GM13976 (cell line): ENCODE data around the gene SUCLG1.

Experiments used
- DNase-seq: peaks from one replicate; pipeline ENCODE4 v3.0.0; 2012; ENCODE audit warnings: low spot score
- in situ Hi-C: fragments of 300-500 bp; cut with MboI; formaldehyde crosslinking; loops from one replicate; pipeline ENCODE4 v1.12.0; 2022; ENCODE audit warnings: low sequenced_read_pairs, mixed read lengths, inconsistent platforms; ENCODE audit not compliant: unreplicated experiment
- TF ChIP-seq, protein P1 (sequence below): IDR thresholded peaks from 2 replicates; pipeline ENCODE4 v1.5.1; 2012; ENCODE audit warnings: borderline replicate concordance, mild to moderate bottlenecking; ENCODE audit not compliant: insufficient read depth; ENCODE audit errors: extremely low read depth, missing control alignments, control extremely low read depth

The SUCLG1 gene

GRCh38 chr2:84467389-84467788 lies 8.3 kb upstream of the SUCLG1 start:
- in situ Hi-C loops: no loop called here
- DNase-seq: no peak
- TF ChIP-seq, protein P1, sequence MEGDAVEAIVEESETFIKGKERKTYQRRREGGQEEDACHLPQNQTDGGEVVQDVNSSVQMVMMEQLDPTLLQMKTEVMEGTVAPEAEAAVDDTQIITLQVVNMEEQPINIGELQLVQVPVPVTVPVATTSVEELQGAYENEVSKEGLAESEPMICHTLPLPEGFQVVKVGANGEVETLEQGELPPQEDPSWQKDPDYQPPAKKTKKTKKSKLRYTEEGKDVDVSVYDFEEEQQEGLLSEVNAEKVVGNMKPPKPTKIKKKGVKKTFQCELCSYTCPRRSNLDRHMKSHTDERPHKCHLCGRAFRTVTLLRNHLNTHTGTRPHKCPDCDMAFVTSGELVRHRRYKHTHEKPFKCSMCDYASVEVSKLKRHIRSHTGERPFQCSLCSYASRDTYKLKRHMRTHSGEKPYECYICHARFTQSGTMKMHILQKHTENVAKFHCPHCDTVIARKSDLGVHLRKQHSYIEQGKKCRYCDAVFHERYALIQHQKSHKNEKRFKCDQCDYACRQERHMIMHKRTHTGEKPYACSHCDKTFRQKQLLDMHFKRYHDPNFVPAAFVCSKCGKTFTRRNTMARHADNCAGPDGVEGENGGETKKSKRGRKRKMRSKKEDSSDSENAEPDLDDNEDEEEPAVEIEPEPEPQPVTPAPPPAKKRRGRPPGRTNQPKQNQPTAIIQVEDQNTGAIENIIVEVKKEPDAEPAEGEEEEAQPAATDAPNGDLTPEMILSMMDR: no peak

DNA sequence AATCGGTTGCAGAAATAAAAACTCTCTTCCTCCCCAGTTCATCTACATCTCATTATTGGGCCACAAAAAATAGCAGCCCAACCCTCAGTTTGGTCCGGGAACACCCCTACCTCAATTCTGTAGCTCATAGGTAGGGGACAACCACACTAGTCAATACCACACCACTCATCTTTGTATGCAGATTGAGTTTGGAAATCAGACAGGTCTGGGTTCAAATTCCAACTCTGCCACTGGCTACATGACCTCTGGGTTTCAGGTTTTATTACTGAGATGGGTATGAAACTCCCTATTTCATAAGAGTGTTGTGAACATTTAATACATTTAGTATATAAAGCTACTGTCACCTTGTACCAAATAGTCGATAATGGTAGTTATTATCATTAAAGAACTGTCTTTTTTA lies 2.2 kb upstream of the SUCLG1 start:
- TF ChIP-seq, protein P1: no peak
- DNase-seq: no peak
- in situ Hi-C loops: no loop called here

GRCh38 chr2:84460670-84461069 lies 1.6 kb upstream of the SUCLG1 start:
- in situ Hi-C loops: no loop called here

DNA sequence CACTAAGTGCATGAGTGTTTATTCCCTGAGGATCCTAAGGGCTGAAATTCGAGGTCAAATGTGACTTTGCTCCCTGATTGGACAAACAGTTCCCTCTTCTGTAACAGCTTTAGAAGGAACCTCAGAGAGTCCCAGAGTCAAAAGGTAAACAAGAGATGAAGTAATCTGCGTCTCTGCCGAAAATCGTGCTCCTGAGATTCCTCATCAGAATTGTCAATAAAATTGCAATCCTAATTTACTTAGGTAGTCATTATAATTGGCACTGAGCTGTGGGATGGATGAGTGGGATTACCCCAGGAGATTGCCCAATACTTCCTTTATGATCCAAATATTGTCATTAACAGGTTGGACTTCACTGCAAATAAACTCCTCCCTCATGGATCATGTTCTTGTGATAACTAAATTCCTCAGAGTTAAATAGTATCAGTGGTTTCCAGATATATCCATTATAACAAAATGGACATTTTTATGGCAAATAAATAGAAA lies 907 bp upstream of the SUCLG1 start:
- in situ Hi-C loops: no loop called here
- no peak for DNase-seq
- TF ChIP-seq, protein P1: no peak

More at GRCh38 chr2:84460670-84461069, 1.6 kb upstream of the SUCLG1 start:
- DNase-seq: no peak
- TF ChIP-seq, protein P1: no peak

DNA sequence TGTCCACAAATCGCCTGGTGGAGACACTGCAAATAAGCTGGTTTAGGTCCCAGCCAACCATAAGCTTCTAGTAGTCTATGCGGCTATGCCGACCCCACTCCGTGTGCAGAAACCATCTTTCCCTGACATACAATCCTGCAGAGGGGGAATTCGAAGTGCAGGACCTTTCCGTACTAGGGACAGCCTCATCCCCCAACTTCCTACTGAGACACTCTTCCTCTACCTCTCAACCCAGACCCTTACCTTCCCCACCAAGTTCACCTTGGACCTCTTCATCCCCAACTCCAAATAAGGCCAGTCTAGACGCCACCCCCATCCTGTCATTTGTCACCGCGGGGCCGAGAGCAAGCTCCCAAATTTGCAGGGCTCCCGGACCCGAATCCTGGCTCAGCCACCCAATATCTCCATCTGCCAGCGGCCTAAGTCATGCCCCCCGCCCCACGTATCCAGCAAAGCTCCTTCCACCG lies 496 bp downstream of the SUCLG1 start:
- peak; percentile 40 for DNase-seq
- in situ Hi-C loops: no loop called here
- TF ChIP-seq, protein P1: no peak

DNA sequence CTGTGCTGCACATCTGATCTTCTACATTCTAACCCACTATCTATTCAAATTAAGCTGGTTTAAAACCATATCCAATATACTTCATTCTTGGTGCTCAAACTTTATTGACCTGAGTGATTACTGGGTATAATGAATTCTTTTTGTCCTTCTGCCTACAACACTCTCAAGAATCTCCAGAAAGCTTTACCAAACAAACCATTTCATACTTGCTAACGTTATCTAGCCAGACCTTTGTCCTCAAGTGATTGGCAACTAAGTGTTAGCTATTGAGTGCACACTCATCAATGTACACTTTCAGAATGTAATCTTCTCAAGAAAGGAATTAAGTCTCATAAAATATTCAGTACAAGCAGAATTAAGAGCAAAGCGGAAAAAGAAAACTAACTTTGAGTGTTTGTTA lies 1.4 kb downstream of the SUCLG1 start:
- in situ Hi-C loops: no loop called here
- TF ChIP-seq, protein P1: no peak
- DNase-seq: no peak
